WTC11 (cell line): ENCODE results near the gene HES6. TPM values are rescaled to one million over a fixed set of nuclear protein-coding genes. Genes with fewer than 3 reads are reported as not detected.

ENCODE experiments used
- ATAC-seq: fragments of 200-7000 bp; cut with Tn5 transposase; 2 replicates; pipeline ENCODE4 v1.10.0; 2021; ENCODE audit warnings: mild to moderate bottlenecking, moderate library complexity
- CTCF ChIA-PET: fragments of 300-600 bp; sonication (Branson Sonifier 250); formaldehyde crosslinking; loops from one replicate; lab custom pipeline; 2021; ENCODE audit warnings: antibody characterized with exemption; lab: Charles Lee
- POLR2A ChIA-PET: fragments of 350-600 bp; sonication (Branson Sonifier 250); formaldehyde crosslinking; loops from one replicate; lab custom pipeline; 2021; ENCODE audit warnings: antibody characterized with exemption; lab: Charles Lee
- DNase-seq: peaks from one replicate; pipeline ENCODE4 v3.0.0; 2021; ENCODE audit warnings: low spot score
- H3K27ac Mint-ChIP-seq: 2 replicates; pipeline ENCODE4 v1.8.0; 2021; ENCODE audit warnings: mixed read lengths
- H3K27me3 Mint-ChIP-seq: 2 replicates; pipeline ENCODE4 v1.8.0; 2021; ENCODE audit warnings: low read depth, mild to moderate bottlenecking, moderate library complexity, mixed read lengths
- H3K36me3 Mint-ChIP-seq: 2 replicates; pipeline ENCODE4 v1.8.0; 2021; ENCODE audit warnings: mixed read lengths
- H3K4me1 Mint-ChIP-seq: 2 replicates; pipeline ENCODE4 v1.8.0; 2022; ENCODE audit warnings: mixed read lengths
- H3K4me3 Mint-ChIP-seq: 2 replicates; pipeline ENCODE4 v1.8.0; 2021; ENCODE audit warnings: mild to moderate bottlenecking, moderate library complexity, mixed read lengths
- H3K9me3 Mint-ChIP-seq: 2 replicates; pipeline ENCODE4 v1.8.0; 2021; ENCODE audit warnings: mixed read lengths
- CREB1 ChIP-seq: sonication (generic); formaldehyde crosslinking; IDR thresholded peaks from 2 replicates; pipeline ENCODE4 v1.8.0; 2023; ENCODE audit warnings: mild to moderate bottlenecking, missing genetic modification reagents
- FOXK1 ChIP-seq: sonication (generic); formaldehyde crosslinking; IDR thresholded peaks from 2 replicates; pipeline ENCODE4 v1.8.0; 2022; ENCODE audit warnings: mild to moderate bottlenecking, moderate library complexity, missing genetic modification reagents
- GABPB1 ChIP-seq: sonication (generic); formaldehyde crosslinking; IDR thresholded peaks from 2 replicates; pipeline ENCODE4 v1.8.1; 2023; ENCODE audit warnings: mild to moderate bottlenecking, missing genetic modification reagents
- IRF2 ChIP-seq: sonication (generic); formaldehyde crosslinking; IDR thresholded peaks from 2 replicates; pipeline ENCODE4 v1.8.0; 2022; ENCODE audit warnings: low read depth, missing genetic modification reagents, borderline replicate concordance
- SOX15 ChIP-seq: fragments of 250-450 bp; sonication (Bioruptor Pico); IDR thresholded peaks from 2 replicates; pipeline ENCODE4 v1.9.0; 2021; ENCODE audit warnings: mild to moderate bottlenecking
- SP1 ChIP-seq: sonication (generic); formaldehyde crosslinking; conservative IDR thresholded peaks from 2 replicates; pipeline ENCODE4 v1.8.1; 2022; ENCODE audit warnings: missing genetic modification reagents
- ZNF263 ChIP-seq: sonication (generic); formaldehyde crosslinking; IDR thresholded peaks from 2 replicates; pipeline ENCODE4 v1.8.1; 2022; ENCODE audit warnings: low read depth, mild to moderate bottlenecking, moderate library complexity, missing genetic modification reagents
- total RNA-seq: library from RNA; stranded (reverse); gene quantifications from 3 replicates; pipeline ENCODE4 v1.2.3, GENCODE V29; 2021
- TF ChIP-seq, protein P1 (sequence below): sonication (generic); formaldehyde crosslinking; IDR thresholded peaks from 2 replicates; pipeline ENCODE4 v1.8.1; 2023; ENCODE audit warnings: mild to moderate bottlenecking, missing genetic modification reagents, moderate library complexity
- TF ChIP-seq, protein P2 (sequence below): sonication (generic); formaldehyde crosslinking; IDR thresholded peaks from 2 replicates; pipeline ENCODE4 v1.8.1; 2022; ENCODE audit warnings: low read depth, missing genetic modification reagents, borderline replicate concordance
- TF ChIP-seq, protein P3 (sequence below): sonication (generic); formaldehyde crosslinking; IDR thresholded peaks from 2 replicates; pipeline ENCODE4 v1.8.0; 2022; ENCODE audit warnings: missing genetic modification reagents
- TF ChIP-seq, protein P4 (sequence below): sonication (generic); formaldehyde crosslinking; IDR thresholded peaks from 2 replicates; pipeline ENCODE4 v1.8.1; 2022; ENCODE audit warnings: low read depth, mild to moderate bottlenecking, moderate library complexity, missing genetic modification reagents, borderline replicate concordance
- TF ChIP-seq, protein P5 (sequence below): sonication (generic); formaldehyde crosslinking; IDR thresholded peaks from 2 replicates; pipeline ENCODE4 v1.8.1; 2022; ENCODE audit warnings: mild to moderate bottlenecking, missing genetic modification reagents, moderate library complexity, borderline replicate concordance
- TF ChIP-seq, protein P6 (sequence below): fragments of 200-600 bp; IDR thresholded peaks from 2 replicates; pipeline ENCODE4 v1.8.0; 2022; ENCODE audit warnings: antibody characterized with exemption

Gene HES6
- total RNA-seq, 1 experiment from 2014 or later: 52.1 TPM

DNA sequence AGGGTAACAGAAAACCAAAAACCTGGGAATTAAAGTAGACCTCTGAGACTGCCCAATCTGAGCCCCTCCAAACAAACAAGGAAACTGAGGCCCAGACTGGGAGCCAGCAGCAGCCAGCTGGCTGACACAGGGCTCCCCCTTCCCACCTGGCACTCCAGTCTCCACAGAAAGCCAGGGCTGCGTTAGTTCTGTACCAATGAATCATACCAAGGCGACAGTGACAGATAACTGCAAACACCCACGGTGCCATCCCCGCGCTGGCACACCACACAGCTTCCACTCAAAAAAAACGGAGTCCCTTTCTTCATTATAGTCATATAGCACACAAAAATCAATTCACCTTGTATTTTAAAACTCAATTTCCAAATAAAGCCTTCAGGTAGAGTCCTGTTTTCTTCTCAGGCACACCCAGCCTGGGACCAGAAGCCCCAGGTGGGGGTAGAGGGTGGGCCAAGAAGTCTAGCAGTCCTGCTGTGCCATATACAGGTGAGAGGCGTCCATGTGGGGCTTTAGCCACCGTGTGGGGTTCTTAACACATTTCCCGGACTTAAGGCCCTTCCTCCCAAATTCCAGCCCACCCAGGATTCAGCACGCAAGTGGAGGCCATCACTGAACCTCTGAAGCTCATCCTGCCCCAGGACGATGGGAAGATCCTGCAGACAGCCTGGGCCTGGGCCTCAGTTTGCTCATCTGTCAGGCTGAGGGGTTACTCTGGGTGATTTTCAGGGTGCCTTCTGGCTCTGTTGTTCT lies 47.3 kb upstream of the HES6 start:
- POLR2A ChIA-PET: interaction anchor here (1.6 kb wide), 1 partner anchor 9 kb away, joined by 4 read pairs; no protein-coding TSS in a partner anchor
- peaks cover 4% of the 10 kb centered on the region; the same call in 1 of the 2 replicates for H3K27me3 Mint-ChIP-seq
- no peaks in the 10 kb centered on the region for H3K9me3 Mint-ChIP-seq
- TF ChIP-seq, protein P1, sequence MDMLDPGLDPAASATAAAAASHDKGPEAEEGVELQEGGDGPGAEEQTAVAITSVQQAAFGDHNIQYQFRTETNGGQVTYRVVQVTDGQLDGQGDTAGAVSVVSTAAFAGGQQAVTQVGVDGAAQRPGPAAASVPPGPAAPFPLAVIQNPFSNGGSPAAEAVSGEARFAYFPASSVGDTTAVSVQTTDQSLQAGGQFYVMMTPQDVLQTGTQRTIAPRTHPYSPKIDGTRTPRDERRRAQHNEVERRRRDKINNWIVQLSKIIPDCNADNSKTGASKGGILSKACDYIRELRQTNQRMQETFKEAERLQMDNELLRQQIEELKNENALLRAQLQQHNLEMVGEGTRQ: no peak
- TF ChIP-seq ZNF263 (CRISPR knock-in tag): no peak
- no peak for TF ChIP-seq SP1
- TF ChIP-seq, protein P2, sequence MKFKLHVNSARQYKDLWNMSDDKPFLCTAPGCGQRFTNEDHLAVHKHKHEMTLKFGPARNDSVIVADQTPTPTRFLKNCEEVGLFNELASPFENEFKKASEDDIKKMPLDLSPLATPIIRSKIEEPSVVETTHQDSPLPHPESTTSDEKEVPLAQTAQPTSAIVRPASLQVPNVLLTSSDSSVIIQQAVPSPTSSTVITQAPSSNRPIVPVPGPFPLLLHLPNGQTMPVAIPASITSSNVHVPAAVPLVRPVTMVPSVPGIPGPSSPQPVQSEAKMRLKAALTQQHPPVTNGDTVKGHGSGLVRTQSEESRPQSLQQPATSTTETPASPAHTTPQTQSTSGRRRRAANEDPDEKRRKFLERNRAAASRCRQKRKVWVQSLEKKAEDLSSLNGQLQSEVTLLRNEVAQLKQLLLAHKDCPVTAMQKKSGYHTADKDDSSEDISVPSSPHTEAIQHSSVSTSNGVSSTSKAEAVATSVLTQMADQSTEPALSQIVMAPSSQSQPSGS: no peak
- TF ChIP-seq, protein P3, sequence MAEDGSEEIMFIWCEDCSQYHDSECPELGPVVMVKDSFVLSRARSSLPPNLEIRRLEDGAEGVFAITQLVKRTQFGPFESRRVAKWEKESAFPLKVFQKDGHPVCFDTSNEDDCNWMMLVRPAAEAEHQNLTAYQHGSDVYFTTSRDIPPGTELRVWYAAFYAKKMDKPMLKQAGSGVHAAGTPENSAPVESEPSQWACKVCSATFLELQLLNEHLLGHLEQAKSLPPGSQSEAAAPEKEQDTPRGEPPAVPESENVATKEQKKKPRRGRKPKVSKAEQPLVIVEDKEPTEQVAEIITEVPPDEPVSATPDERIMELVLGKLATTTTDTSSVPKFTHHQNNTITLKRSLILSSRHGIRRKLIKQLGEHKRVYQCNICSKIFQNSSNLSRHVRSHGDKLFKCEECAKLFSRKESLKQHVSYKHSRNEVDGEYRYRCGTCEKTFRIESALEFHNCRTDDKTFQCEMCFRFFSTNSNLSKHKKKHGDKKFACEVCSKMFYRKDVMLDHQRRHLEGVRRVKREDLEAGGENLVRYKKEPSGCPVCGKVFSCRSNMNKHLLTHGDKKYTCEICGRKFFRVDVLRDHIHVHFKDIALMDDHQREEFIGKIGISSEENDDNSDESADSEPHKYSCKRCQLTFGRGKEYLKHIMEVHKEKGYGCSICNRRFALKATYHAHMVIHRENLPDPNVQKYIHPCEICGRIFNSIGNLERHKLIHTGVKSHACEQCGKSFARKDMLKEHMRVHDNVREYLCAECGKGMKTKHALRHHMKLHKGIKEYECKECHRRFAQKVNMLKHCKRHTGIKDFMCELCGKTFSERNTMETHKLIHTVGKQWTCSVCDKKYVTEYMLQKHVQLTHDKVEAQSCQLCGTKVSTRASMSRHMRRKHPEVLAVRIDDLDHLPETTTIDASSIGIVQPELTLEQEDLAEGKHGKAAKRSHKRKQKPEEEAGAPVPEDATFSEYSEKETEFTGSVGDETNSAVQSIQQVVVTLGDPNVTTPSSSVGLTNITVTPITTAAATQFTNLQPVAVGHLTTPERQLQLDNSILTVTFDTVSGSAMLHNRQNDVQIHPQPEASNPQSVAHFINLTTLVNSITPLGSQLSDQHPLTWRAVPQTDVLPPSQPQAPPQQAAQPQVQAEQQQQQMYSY: no peak
- TF ChIP-seq, protein P4, sequence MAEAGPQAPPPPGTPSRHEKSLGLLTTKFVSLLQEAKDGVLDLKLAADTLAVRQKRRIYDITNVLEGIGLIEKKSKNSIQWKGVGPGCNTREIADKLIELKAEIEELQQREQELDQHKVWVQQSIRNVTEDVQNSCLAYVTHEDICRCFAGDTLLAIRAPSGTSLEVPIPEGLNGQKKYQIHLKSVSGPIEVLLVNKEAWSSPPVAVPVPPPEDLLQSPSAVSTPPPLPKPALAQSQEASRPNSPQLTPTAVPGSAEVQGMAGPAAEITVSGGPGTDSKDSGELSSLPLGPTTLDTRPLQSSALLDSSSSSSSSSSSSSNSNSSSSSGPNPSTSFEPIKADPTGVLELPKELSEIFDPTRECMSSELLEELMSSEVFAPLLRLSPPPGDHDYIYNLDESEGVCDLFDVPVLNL: no peak
- TF ChIP-seq, all 79 proteins: peak for 0
- peaks cover 23% of the 10 kb centered on the region for H3K4me1 Mint-ChIP-seq
- no peak for ATAC-seq
- H3K4me3 Mint-ChIP-seq: peak overlapping the region; percentile 78
- no peaks in the 10 kb centered on the region for H3K36me3 Mint-ChIP-seq
- CTCF ChIA-PET: interaction anchor here (0.7 to 6.9 kb wide), 5 partner anchors 9 to 364 kb away, joined by 3 to 50 read pairs (median 3); no protein-coding TSS in a partner anchor
- H3K27ac Mint-ChIP-seq: no peak overlapping the region
- no peak for DNase-seq

DNA sequence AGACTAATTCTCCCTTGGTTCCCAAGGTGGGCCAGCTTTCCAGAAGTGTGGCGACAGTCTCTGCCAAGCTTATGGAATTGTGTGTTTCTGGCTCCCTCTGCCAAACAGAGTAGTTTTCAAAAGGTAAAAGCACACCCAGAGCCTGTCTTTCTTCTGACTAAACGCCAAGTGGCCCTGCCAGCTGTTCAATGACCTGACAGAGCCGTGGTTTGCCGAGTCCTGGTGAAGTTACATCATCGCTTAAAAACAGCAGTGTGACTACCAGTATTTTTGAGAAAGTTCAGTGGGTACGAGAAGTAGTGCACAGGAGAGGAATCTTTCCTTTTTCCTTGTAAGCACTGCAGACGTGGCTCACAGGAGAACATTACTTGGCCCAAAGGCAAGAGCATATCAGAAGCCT lies 46.7 kb upstream of the HES6 start:
- TF ChIP-seq, protein P5, sequence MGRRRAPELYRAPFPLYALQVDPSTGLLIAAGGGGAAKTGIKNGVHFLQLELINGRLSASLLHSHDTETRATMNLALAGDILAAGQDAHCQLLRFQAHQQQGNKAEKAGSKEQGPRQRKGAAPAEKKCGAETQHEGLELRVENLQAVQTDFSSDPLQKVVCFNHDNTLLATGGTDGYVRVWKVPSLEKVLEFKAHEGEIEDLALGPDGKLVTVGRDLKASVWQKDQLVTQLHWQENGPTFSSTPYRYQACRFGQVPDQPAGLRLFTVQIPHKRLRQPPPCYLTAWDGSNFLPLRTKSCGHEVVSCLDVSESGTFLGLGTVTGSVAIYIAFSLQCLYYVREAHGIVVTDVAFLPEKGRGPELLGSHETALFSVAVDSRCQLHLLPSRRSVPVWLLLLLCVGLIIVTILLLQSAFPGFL: no peak
- TF ChIP-seq GABPB1 (CRISPR knock-in tag): peak; percentile 67
- no peak for ATAC-seq
- ChIA-PET POLR2A (no interaction called here), CTCF (interaction anchor here (1.0 to 6.9 kb wide), 3 partner anchors 9 to 22 kb away, joined by 5 to 50 read pairs (median 32); no protein-coding TSS in a partner anchor)
- Mint-ChIP-seq H3K27me3 (peaks cover 4% of the 10 kb centered on the region; the same call in 1 of the 2 replicates), H3K9me3 (no peaks in the 10 kb centered on the region), H3K36me3 (no peaks in the 10 kb centered on the region), H3K27ac (no peak overlapping the region), H3K4me1 (peaks cover 23% of the 10 kb centered on the region), H3K4me3 (peak overlapping the region; percentile 23)
- no peak for DNase-seq

DNA sequence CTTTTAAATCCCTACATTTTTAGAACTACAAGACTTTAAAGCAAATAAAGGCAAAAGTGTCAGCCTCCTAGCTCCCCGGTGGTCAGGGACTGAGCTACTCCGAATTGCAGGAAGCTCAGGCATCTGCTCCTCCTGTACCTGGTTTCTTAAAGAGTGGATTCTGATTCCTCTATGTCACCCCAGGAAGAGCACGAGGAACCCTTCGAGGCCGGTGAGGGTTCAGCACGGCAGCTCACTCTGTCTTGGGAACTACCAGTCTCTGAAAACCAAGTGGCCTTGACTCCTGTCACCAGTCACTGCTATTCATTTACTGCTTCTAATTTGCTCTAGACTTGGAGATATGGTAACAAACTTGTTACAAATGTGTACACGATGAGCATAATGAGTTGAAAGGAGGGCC lies 46.3 kb upstream of the HES6 start:
- H3K27me3 Mint-ChIP-seq: peaks cover 4% of the 10 kb centered on the region; the same call in 1 of the 2 replicates
- no peak overlapping the region for H3K4me3 Mint-ChIP-seq
- no peaks in the 10 kb centered on the region for H3K9me3 Mint-ChIP-seq
- CTCF ChIA-PET: interaction anchor here (1.0 to 6.9 kb wide), 2 partner anchors 8 to 22 kb away, joined by 5 to 50 read pairs; no protein-coding TSS in a partner anchor
- POLR2A ChIA-PET: no interaction called here
- H3K27ac Mint-ChIP-seq: no peak overlapping the region
- no peak for ATAC-seq
- DNase-seq: no peak
- peaks cover 23% of the 10 kb centered on the region for H3K4me1 Mint-ChIP-seq
- no peaks in the 10 kb centered on the region for H3K36me3 Mint-ChIP-seq
- TF ChIP-seq FOXK1 (CRISPR knock-in tag): no peak
- TF ChIP-seq CREB1 (CRISPR knock-in tag): no peak
- TF ChIP-seq, protein P3: no peak
- TF ChIP-seq IRF2: no peak
- no peak for TF ChIP-seq SOX15 (CRISPR knock-in tag)
- TF ChIP-seq, protein P6, sequence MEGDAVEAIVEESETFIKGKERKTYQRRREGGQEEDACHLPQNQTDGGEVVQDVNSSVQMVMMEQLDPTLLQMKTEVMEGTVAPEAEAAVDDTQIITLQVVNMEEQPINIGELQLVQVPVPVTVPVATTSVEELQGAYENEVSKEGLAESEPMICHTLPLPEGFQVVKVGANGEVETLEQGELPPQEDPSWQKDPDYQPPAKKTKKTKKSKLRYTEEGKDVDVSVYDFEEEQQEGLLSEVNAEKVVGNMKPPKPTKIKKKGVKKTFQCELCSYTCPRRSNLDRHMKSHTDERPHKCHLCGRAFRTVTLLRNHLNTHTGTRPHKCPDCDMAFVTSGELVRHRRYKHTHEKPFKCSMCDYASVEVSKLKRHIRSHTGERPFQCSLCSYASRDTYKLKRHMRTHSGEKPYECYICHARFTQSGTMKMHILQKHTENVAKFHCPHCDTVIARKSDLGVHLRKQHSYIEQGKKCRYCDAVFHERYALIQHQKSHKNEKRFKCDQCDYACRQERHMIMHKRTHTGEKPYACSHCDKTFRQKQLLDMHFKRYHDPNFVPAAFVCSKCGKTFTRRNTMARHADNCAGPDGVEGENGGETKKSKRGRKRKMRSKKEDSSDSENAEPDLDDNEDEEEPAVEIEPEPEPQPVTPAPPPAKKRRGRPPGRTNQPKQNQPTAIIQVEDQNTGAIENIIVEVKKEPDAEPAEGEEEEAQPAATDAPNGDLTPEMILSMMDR: no peak
